ENCODE data around the gene POMGNT1.

DNA sequence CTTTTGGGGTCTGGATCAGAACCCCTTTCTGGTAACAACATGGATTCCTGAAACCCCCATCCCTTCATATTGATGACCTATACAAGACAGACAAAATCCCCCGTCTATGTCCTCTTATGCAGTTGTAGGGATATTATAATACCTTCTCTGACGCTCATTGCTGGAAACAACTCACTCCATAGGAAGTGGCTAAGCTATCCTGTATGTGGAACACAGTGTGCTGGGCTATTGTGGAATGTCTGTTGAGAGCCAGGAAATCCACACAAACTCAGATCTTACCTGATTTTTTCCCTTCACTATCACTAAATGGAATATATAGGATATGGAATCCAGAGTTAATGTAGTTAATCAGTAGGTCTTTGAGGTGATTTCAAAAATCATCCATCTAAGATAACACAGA is 48.1 kb downstream of the POMGNT1 start:
- no peak for TF ChIP-seq CTCF (IDR thresholded peaks at IDR 0.05; ENCODE audit: poor library complexity)
- no peak for TF ChIP-seq EZH2 (IDR thresholded peaks at IDR 0.05; ENCODE audit: borderline replicate concordance)
- no peak for TF ChIP-seq EZH2phosphoT487 (IDR thresholded peaks at IDR 0.05; ENCODE audit: low read depth, severe bottlenecking, unreplicated experiment)
